ENCODE data around the gene ADAM23.

Gene ADAM23

DNA sequence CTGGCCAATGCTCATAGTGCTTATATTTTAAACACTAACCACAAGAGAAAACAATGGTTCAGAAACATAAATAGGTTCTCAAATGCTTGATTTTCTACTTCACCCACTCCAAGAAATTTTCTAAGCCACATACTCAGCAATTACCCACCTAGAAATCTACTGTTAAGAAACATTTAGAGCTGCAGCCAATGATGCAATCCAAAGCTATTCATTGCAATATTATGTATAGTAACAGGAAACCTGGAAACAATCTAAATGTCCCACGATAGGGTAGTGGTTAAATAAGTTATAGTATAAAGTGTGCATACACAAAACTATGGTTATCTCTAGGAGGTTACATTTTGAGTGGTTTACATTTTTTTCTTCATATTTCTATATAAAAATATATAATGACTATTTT, 204.7 kb downstream of the ADAM23 start:
- no peak for DNase-seq (ENCODE audit: low spot score)

DNA sequence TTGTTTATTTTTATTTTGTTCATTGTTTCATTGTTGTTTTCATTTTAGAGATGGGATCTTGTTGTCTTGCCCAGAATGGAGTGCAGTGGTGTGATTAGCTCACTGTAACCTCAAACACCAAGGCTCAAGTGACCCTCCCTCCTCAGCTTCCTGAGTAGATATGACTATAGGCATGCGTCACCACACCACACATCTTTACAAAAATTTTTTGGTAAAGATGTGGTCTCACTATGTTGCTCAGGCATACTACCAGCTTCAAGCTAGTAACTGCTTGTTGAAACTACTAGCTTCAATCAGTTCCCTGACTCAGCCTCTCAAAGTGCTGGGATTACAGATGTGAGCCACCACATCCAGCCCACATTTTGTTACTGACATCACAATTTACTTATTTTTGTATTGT, 213.8 kb downstream of the ADAM23 start:
- no peak for DNase-seq (ENCODE audit: low spot score)

DNA sequence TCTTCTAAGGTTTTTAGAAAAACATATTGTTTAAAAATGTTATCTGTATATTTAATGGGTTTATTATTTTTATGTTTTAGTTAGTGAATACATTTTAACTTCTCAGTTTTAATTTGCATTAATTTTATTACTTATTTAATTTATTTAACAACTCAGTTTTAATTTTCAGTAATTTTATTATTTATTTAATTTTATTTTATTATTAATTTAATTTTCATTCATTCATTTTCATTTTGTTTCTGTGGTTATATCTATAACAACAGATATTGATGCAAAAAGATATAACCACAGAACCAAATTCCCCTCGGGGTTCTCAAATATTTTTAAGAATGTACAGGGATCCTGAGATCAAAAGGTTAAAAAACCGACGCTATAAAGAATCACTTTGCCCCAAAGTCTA, 221.9 kb downstream of the ADAM23 start:
- DNase-seq (ENCODE audit: low spot score) = no peak

All from kidney capillary endothelial cell (primary cell).